GM23338 (cell line): ENCODE data around the gene CSNK1A1L. TPM values are rescaled to one million over a fixed set of nuclear protein-coding genes. Genes with fewer than 3 reads are reported as not detected.

Source experiments
- ATAC-seq: fragments of 200-7000 bp; cut with Tn5 transposase; 3 replicates; pipeline ENCODE4 v1.9.1; 2020
- DNase-seq: peaks from one replicate; pipeline ENCODE4 v3.0.0-alpha.2; 2015; ENCODE audit warnings: low spot score
- H2AFZ ChIP-seq: fragments of 200-600 bp; sonication (generic); 2 replicates; pipeline ENCODE4 v1.8.0; 2016; ENCODE audit warnings: antibody characterized with exemption, mild to moderate bottlenecking, moderate library complexity
- H3F3A ChIP-seq: fragments of 200-600 bp; sonication (generic); replicated peaks from 2 replicates; pipeline ENCODE4 v1.8.0; 2017; ENCODE audit warnings: antibody characterized with exemption, mixed run types, low read depth
- H3K27ac ChIP-seq: fragments of 200-600 bp; sonication (generic); 2 replicates; pipeline ENCODE4 v1.6.1; 2016; ENCODE audit warnings: low read depth
- H3K27me3 ChIP-seq: fragments of 200-600 bp; sonication (generic); 2 replicates; pipeline ENCODE4 v1.8.0; 2016; ENCODE audit warnings: mild to moderate bottlenecking, mixed run types, moderate library complexity; ENCODE audit not compliant: insufficient read depth
- H3K36me3 ChIP-seq: fragments of 200-600 bp; sonication (generic); 2 replicates; pipeline ENCODE4 v1.8.0; 2016; ENCODE audit warnings: mild to moderate bottlenecking; ENCODE audit not compliant: insufficient read depth
- H3K4me1 ChIP-seq: fragments of 200-600 bp; sonication (generic); 2 replicates; pipeline ENCODE4 v1.8.0; 2016; ENCODE audit warnings: mild to moderate bottlenecking, moderate library complexity; ENCODE audit not compliant: insufficient read depth
- H3K4me2 ChIP-seq: fragments of 200-600 bp; sonication (generic); 2 replicates; pipeline ENCODE4 v1.7.1; 2017; ENCODE audit warnings: mixed run types
- H3K4me3 ChIP-seq: fragments of 200-600 bp; sonication (generic); 2 replicates; pipeline ENCODE4 v1.6.1; 2016; ENCODE audit warnings: mixed run types
- H3K79me2 ChIP-seq: fragments of 200-600 bp; sonication (generic); replicated peaks from 2 replicates; pipeline ENCODE4 v1.8.0; 2017; ENCODE audit warnings: mild to moderate bottlenecking; ENCODE audit not compliant: insufficient read depth
- H3K9me2 ChIP-seq: fragments of 200-600 bp; sonication (generic); 2 replicates; pipeline ENCODE4 v1.8.0; 2017; ENCODE audit not compliant: insufficient read depth
- H4K20me1 ChIP-seq: fragments of 200-600 bp; sonication (generic); replicated peaks from 2 replicates; pipeline ENCODE4 v1.8.0; 2017; ENCODE audit warnings: mild to moderate bottlenecking; ENCODE audit not compliant: insufficient read depth
- H3K27ac Mint-ChIP-seq: 2 replicates; pipeline ENCODE4 v1.8.0; 2020; ENCODE audit warnings: inconsistent platforms, mild to moderate bottlenecking, moderate library complexity, mixed read lengths
- H3K27me3 Mint-ChIP-seq: 3 replicates; pipeline ENCODE4 v1.8.0; 2022; ENCODE audit warnings: low read depth, mild to moderate bottlenecking, moderate library complexity, mixed read lengths, inconsistent platforms; ENCODE audit not compliant: insufficient read depth, poor library complexity
- H3K36me3 Mint-ChIP-seq: 3 replicates; pipeline ENCODE4 v1.8.0; 2021; ENCODE audit warnings: low read depth, mild to moderate bottlenecking, inconsistent platforms, moderate library complexity, mixed read lengths
- H3K4me1 Mint-ChIP-seq: 3 replicates; pipeline ENCODE4 v1.8.0; 2020; ENCODE audit warnings: mild to moderate bottlenecking, inconsistent platforms, mixed read lengths
- H3K4me3 Mint-ChIP-seq: 3 replicates; pipeline ENCODE4 v1.8.0; 2021; ENCODE audit warnings: moderate library complexity, mild to moderate bottlenecking, inconsistent platforms, mixed read lengths
- H3K9me3 Mint-ChIP-seq: 3 replicates; pipeline ENCODE4 v1.8.0; 2020; ENCODE audit warnings: moderate library complexity, mild to moderate bottlenecking, inconsistent platforms, mixed read lengths
- EZH2 ChIP-seq: fragments of 200-600 bp; sonication (generic); IDR thresholded peaks from one replicate; pipeline ENCODE4 v1.8.0; 2017; ENCODE audit warnings: antibody characterized with exemption, mild to moderate bottlenecking, low read depth; ENCODE audit not compliant: unreplicated experiment
- NANOG ChIP-seq: IDR thresholded peaks from 2 replicates; pipeline ENCODE4 v1.6.1; 2016; ENCODE audit warnings: antibody characterized with exemption, borderline replicate concordance
- STAT1 ChIP-seq: IDR thresholded peaks from one replicate; pipeline ENCODE4 v1.6.1; 2016; ENCODE audit warnings: antibody characterized with exemption; ENCODE audit not compliant: unreplicated experiment
- polyA plus RNA-seq: library from polyadenylated mRNA; unstranded; fragments of >200 nt; fragmentation: Nextera tagmentation; extraction: Ambion mirVana; gene quantifications from 2 replicates; pipeline ENCODE4 v1.2.1, GENCODE V29; 2016
- total RNA-seq: library from RNA; depleted of rRNA; stranded (reverse); fragments of >200 nt; shearing (Covaris generic); gene quantifications from 2 replicates; pipeline ENCODE4 v1.2.3, GENCODE V29; 2014
- TF ChIP-seq, protein P1 (sequence below): IDR thresholded peaks from one replicate; pipeline ENCODE4 v1.6.1; 2018; ENCODE audit warnings: antibody characterized with exemption; ENCODE audit not compliant: unreplicated experiment
- TF ChIP-seq, protein P2 (sequence below), 2 experiments: fragments of 200-600 bp in 1 of 2; sonication (generic) in 1 of 2; conservative IDR thresholded peaks; 2 replicates each; pipeline versions ENCODE4 v1.5.1 to v1.6.1; 2016 to 2017; ENCODE audit warnings: antibody characterized with exemption in 2 of 2, low read depth in 2 of 2, mild to moderate bottlenecking in 2 of 2, moderate library complexity in 1 of 2

The CSNK1A1L gene
- total and polyA plus RNA-seq, 2 experiments from 2014 or later = not detected

DNA sequence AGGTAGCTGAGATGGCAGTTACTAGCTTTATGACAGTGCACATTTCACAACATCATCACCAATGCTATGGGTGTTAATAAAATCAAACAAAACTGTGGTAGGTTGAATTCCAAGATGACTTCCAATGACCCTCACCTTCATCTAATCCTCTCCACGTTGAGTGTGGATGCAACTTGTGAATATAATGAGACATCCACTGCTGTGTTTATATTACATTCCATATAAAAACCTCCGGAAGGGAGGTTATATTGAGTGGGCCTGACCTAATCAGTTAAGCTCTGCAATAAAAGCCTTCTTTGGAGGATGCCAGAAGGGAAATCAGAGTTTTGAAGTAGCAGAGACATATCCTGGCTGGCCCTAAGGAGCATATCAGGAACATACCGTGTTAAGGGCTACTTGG, 25.6 kb upstream of the CSNK1A1L start (continued):
- TF ChIP-seq, protein P1, sequence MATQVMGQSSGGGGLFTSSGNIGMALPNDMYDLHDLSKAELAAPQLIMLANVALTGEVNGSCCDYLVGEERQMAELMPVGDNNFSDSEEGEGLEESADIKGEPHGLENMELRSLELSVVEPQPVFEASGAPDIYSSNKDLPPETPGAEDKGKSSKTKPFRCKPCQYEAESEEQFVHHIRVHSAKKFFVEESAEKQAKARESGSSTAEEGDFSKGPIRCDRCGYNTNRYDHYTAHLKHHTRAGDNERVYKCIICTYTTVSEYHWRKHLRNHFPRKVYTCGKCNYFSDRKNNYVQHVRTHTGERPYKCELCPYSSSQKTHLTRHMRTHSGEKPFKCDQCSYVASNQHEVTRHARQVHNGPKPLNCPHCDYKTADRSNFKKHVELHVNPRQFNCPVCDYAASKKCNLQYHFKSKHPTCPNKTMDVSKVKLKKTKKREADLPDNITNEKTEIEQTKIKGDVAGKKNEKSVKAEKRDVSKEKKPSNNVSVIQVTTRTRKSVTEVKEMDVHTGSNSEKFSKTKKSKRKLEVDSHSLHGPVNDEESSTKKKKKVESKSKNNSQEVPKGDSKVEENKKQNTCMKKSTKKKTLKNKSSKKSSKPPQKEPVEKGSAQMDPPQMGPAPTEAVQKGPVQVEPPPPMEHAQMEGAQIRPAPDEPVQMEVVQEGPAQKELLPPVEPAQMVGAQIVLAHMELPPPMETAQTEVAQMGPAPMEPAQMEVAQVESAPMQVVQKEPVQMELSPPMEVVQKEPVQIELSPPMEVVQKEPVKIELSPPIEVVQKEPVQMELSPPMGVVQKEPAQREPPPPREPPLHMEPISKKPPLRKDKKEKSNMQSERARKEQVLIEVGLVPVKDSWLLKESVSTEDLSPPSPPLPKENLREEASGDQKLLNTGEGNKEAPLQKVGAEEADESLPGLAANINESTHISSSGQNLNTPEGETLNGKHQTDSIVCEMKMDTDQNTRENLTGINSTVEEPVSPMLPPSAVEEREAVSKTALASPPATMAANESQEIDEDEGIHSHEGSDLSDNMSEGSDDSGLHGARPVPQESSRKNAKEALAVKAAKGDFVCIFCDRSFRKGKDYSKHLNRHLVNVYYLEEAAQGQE = no peak
- TF ChIP-seq, protein P2, sequence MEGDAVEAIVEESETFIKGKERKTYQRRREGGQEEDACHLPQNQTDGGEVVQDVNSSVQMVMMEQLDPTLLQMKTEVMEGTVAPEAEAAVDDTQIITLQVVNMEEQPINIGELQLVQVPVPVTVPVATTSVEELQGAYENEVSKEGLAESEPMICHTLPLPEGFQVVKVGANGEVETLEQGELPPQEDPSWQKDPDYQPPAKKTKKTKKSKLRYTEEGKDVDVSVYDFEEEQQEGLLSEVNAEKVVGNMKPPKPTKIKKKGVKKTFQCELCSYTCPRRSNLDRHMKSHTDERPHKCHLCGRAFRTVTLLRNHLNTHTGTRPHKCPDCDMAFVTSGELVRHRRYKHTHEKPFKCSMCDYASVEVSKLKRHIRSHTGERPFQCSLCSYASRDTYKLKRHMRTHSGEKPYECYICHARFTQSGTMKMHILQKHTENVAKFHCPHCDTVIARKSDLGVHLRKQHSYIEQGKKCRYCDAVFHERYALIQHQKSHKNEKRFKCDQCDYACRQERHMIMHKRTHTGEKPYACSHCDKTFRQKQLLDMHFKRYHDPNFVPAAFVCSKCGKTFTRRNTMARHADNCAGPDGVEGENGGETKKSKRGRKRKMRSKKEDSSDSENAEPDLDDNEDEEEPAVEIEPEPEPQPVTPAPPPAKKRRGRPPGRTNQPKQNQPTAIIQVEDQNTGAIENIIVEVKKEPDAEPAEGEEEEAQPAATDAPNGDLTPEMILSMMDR (conservative IDR thresholded peaks at IDR 0.05; ENCODE audit: low read depth in 2 of 2) = no peak

DNA sequence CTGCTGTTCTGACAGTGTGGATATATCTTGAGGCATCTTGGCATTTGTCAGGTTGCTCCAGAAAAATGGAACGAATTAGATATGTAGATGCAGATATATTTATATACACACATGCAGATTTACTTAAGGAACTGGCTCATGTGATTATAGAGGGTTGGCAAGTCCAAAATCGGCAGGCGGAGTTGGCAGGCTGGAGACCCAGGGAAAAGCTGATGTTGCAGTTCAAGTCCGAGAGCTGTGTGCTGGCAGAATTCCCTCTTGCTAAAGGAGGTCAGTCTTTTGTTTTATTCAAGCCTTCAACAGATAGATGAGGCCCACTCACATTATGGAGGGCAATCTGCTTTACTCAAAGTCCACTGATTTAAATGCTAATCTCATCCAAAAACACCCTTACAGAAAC, 24.4 kb upstream of the CSNK1A1L start:
- no peaks in the 10 kb centered on the region for H3F3A ChIP-seq
- H3K27ac ChIP-seq = no peak overlapping the region
- ATAC-seq (no peak), DNase-seq (no peak)
- TF ChIP-seq NANOG = no peak
- TF ChIP-seq EZH2 = no peak
- TF ChIP-seq, protein P2 (conservative IDR thresholded peaks at IDR 0.05; ENCODE audit: low read depth in 2 of 2) = no peak
- TF ChIP-seq STAT1 = no peak
- Mint-ChIP-seq H3K4me1 (peaks cover 2% of the 10 kb centered on the region; the same call in 1 of the 3 replicates), H3K36me3 (no peaks in the 10 kb centered on the region), H3K9me3 (no peaks in the 10 kb centered on the region), H3K27me3 (no peaks in the 10 kb centered on the region), H3K27ac (no peak overlapping the region), H3K4me3 (no peak overlapping the region)
- no peak overlapping the region for H3K4me2 ChIP-seq
- H3K36me3 ChIP-seq = no peaks in the 10 kb centered on the region
- H4K20me1 ChIP-seq = no peaks in the 10 kb centered on the region
- H2AFZ ChIP-seq = no peak overlapping the region; the same call in 1 of the 2 replicates
- H3K4me1 ChIP-seq = no peaks in the 10 kb centered on the region
- no peak overlapping the region for H3K4me3 ChIP-seq
- H3K9me2 ChIP-seq = no peaks in the 10 kb centered on the region
- no peaks in the 10 kb centered on the region for H3K27me3 ChIP-seq
- H3K79me2 ChIP-seq = no peaks in the 10 kb centered on the region
